ENCODE results near the gene GLS.

DNA sequence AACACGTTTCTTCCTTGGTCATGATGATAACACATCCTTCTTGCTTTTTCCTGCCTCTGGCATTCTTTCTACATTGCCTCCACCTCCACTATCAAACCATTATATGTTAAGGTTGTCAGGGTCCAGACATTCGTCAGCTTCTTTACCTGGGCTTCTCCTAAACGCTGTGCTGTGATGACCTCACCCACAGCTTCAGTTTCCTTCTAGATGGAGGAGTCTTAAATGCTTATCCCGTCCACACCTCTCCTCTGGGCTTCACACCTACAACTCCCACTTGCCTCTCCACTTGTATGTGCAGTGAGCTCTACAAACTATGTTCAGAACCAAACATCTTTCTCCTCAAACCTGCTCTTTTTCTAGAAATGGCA is 134.0 kb downstream of the GLS start:
- no peak for TF ChIP-seq POLR2AphosphoS5 (IDR thresholded peaks at IDR 0.05; ENCODE audit: insufficient read depth in 1 of 2, low read depth in 1 of 2)
- TF ChIP-seq, protein P1, sequence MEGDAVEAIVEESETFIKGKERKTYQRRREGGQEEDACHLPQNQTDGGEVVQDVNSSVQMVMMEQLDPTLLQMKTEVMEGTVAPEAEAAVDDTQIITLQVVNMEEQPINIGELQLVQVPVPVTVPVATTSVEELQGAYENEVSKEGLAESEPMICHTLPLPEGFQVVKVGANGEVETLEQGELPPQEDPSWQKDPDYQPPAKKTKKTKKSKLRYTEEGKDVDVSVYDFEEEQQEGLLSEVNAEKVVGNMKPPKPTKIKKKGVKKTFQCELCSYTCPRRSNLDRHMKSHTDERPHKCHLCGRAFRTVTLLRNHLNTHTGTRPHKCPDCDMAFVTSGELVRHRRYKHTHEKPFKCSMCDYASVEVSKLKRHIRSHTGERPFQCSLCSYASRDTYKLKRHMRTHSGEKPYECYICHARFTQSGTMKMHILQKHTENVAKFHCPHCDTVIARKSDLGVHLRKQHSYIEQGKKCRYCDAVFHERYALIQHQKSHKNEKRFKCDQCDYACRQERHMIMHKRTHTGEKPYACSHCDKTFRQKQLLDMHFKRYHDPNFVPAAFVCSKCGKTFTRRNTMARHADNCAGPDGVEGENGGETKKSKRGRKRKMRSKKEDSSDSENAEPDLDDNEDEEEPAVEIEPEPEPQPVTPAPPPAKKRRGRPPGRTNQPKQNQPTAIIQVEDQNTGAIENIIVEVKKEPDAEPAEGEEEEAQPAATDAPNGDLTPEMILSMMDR (IDR thresholded peaks at IDR 0.05) = no peak

All from vagina (tissue), 2 donors.